Lower leg skin (tissue), 3 donors: ENCODE measurements around the gene RAB11FIP3.
"Not testable (repeated sequence)": the region's sequence is repeated elsewhere in the genome, so short reads cannot be mapped to it uniquely, and the experiment has no call there.

Source experiments
- CTCF ChIP-seq, 3 donors: fragments of 450-650 bp; IDR thresholded peaks; one replicate each; pipeline ENCODE4 v1.5.1; 2016; ENCODE audit warnings: antibody characterized with exemption in 3 of 3, mild to moderate bottlenecking in 3 of 3, moderate library complexity in 2 of 3
- POLR2A ChIP-seq, 2 donors: fragments of 450-650 bp; IDR thresholded peaks; one replicate each; pipeline ENCODE4 v1.6.1; 2016 to 2017; ENCODE audit warnings: antibody characterized with exemption in 2 of 2, mild to moderate bottlenecking in 1 of 2, moderate library complexity in 1 of 2

- TF ChIP-seq POLR2A, CTCF (IDR thresholded peaks at IDR 0.05): not testable (repeated sequence)
These were observed 3.3 kb upstream of the RAB11FIP3 start for GRCh38 chr16:422179-422578.
